ENCODE data around the gene PCNT. TPM values are rescaled to one million over a fixed set of nuclear protein-coding genes. Genes with fewer than 3 reads are reported as not detected.

PCNT gene
- total and polyA plus RNA-seq, 2 of the 4 experiments (the other 2 are of a cell fraction) = 10.0 to 19.4 TPM

GRCh38 chr21:46320331-46320801, 3.6 kb upstream of the PCNT start:
- H2BK5ac ChIP-seq (ENCODE audit: low read depth, low read length, poor library complexity, severe bottlenecking) = no peak overlapping the region
- H2AFZ ChIP-seq (replicated peaks; ENCODE audit: low read length, poor library complexity) = peak overlapping the region; percentile 27
- H2AK5ac ChIP-seq (ENCODE audit: low read depth, low read length) = no peak overlapping the region
- H3K36me3 ChIP-seq (ENCODE audit: control insufficient read depth, insufficient read depth, low read length) = no peaks in the 10 kb centered on the region; the same call in 1 of the 2 replicates
- dilution Hi-C loops (cut with HindIII; ENCODE audit: low sequenced_read_pairs, unreplicated experiment) = no loop called here
- no peak overlapping the region for H2BK15ac ChIP-seq (ENCODE audit: low read depth, low read length)
- H3K4me3 ChIP-seq (ENCODE audit: insufficient read depth, low read depth, low read length) = no peak overlapping the region
- H4K91ac ChIP-seq (ENCODE audit: insufficient read depth, low read depth, low read length) = no peak overlapping the region
- WGBS, 2 experiments (ENCODE audit: extremely low coverage in 2 of 2, insufficient read length in 1 of 2) = 60% methylated on average over 1 of the region's 4 CpGs; no CpG with 5 or more reads in 1 of the 2 experiments
- POLR2A ChIA-PET (ENCODE audit: unreplicated experiment) = no interaction called here
- peak overlapping the region; percentile 75; the same call in 1 of the 2 replicates for H3K23ac ChIP-seq (ENCODE audit: low read depth, low read length)
- H3K4ac ChIP-seq (ENCODE audit: low read depth, low read length) = no peak overlapping the region
- ATAC-seq (ENCODE audit: low read depth) (no peak), DNase-seq (no peak)
- peak overlapping the region in 1 of 2 experiments; percentile 15; a peak in 1 of 4 replicates for H4K8ac ChIP-seq (ENCODE audit: low read depth in 2 of 2, low read length in 2 of 2)
- no peak for TF ChIP-seq MAZ (IDR thresholded peaks at IDR 0.05; ENCODE audit: borderline replicate concordance, low read depth, low read length)
- no peak for TF ChIP-seq NFE2L2 (IDR thresholded peaks at IDR 0.05; ENCODE audit: low read depth, low read length)
- TF ChIP-seq MAFK (IDR thresholded peaks at IDR 0.05; ENCODE audit: low read depth, low read length) = no peak
- TF ChIP-seq MXI1 (IDR thresholded peaks at IDR 0.05; ENCODE audit: borderline replicate concordance, low read depth, low read length) = no peak
- no peak for TF ChIP-seq CEBPB (IDR thresholded peaks at IDR 0.05; ENCODE audit: low read depth, low read length)
- no peak for TF ChIP-seq FOS (IDR thresholded peaks at IDR 0.05; ENCODE audit: low read depth, low read length)
- TF ChIP-seq BHLHE40 (IDR thresholded peaks at IDR 0.05; ENCODE audit: low read depth, low read length) = no peak
- no peak for TF ChIP-seq CHD1 (IDR thresholded peaks at IDR 0.05; ENCODE audit: low read depth, low read length)
- TF ChIP-seq ELK1 (IDR thresholded peaks at IDR 0.05; ENCODE audit: borderline replicate concordance, low read depth, low read length) = no peak
- no peak for TF ChIP-seq SMC3 (IDR thresholded peaks at IDR 0.05; ENCODE audit: low read depth, low read length)
- no peak for TF ChIP-seq RCOR1 (IDR thresholded peaks at IDR 0.05; ENCODE audit: insufficient replicate concordance, low read length)
- TF ChIP-seq CTCF (conservative IDR thresholded peaks at IDR 0.05; ENCODE audit: low read depth, low read length) = no peak
- TF ChIP-seq POLR2A (IDR thresholded peaks at IDR 0.05; ENCODE audit: low read depth, low read length) = no peak
- TF ChIP-seq RFX5 (IDR thresholded peaks at IDR 0.05; ENCODE audit: low read depth, low read length) = no peak
- no peak for TF ChIP-seq USF2 (IDR thresholded peaks at IDR 0.05; ENCODE audit: low read depth, low read length)
- TF ChIP-seq RAD21 (IDR thresholded peaks at IDR 0.05; ENCODE audit: low read length) = no peak
- H3K27ac ChIP-seq (ENCODE audit: insufficient read depth, low read length) = peak overlapping the region; percentile 2; the same call in 1 of the 2 replicates
- H3K9ac ChIP-seq (ENCODE audit: low read depth, low read length) = no peak overlapping the region; the same call in 1 of the 2 replicates
- peaks cover 6% of the 10 kb centered on the region; the same call in 1 of the 2 replicates for H3K9me1 ChIP-seq (ENCODE audit: insufficient read depth, low read length)
- H3K27me3 ChIP-seq (ENCODE audit: control insufficient read depth, insufficient read depth, low read length) = no peaks in the 10 kb centered on the region
- in situ Hi-C loops (cut with MboI; ENCODE audit: low sequenced_read_pairs) = no loop called here
- H3K14ac ChIP-seq (replicated peaks; ENCODE audit: low read depth, low read length) = 0 out of 2 replicates have a peak overlapping the region, but pooled peaks have one; percentile 11
- H3K4me2 ChIP-seq (ENCODE audit: low read depth, low read length) = peak overlapping the region; percentile 52
- H2BK20ac ChIP-seq (ENCODE audit: low read depth, low read length) = no peak overlapping the region
- no peak overlapping the region for H2AK9ac ChIP-seq (replicated peaks; ENCODE audit: low read depth, low read length, poor library complexity)
- no peak overlapping the region for H3K56ac ChIP-seq (ENCODE audit: extremely low read depth, insufficient read depth, low read length)
- H2BK120ac ChIP-seq (ENCODE audit: low read depth, low read length) = no peak overlapping the region
- BruUV-seq (replicated peaks) = no TSS peak
- peaks cover 4% of the 10 kb centered on the region for H3K4me1 ChIP-seq (ENCODE audit: control insufficient read depth, insufficient read depth, low read length)
- CTCF ChIA-PET = no interaction called here
- H3K18ac ChIP-seq (ENCODE audit: low read depth, low read length) = no peak overlapping the region
- no peaks in the 10 kb centered on the region for H3K9me3 ChIP-seq (ENCODE audit: control insufficient read depth, insufficient read depth, low read length)
- intact Hi-C loops (cut with micrococcal nuclease) = loop anchor here (10.0 kb wide), 1 partner anchor 346 kb away; no protein-coding TSS in a partner anchor
- H3K79me1 ChIP-seq (ENCODE audit: low read depth in 1 of 2, low read length in 2 of 2) = peaks cover 21 to 57% of the 10 kb centered on the region in 2 experiments
- peaks cover 13% of the 10 kb centered on the region for H4K20me1 ChIP-seq (ENCODE audit: insufficient read depth, low read length)
- no peak overlapping the region for H4K5ac ChIP-seq (ENCODE audit: low read depth, low read length)
